ENCODE data around the gene BRD9.

- TF ChIP-seq POLR2A (IDR thresholded peaks at IDR 0.05) (no peak), CTCF (IDR thresholded peaks at IDR 0.05) (no peak)
Observed at GRCh38 chr5:873328-873727, 19.3 kb downstream of the BRD9 start.

Measured in right lobe of liver (tissue), 4 donors.